ENCODE data around the gene KLHL22.

DNA sequence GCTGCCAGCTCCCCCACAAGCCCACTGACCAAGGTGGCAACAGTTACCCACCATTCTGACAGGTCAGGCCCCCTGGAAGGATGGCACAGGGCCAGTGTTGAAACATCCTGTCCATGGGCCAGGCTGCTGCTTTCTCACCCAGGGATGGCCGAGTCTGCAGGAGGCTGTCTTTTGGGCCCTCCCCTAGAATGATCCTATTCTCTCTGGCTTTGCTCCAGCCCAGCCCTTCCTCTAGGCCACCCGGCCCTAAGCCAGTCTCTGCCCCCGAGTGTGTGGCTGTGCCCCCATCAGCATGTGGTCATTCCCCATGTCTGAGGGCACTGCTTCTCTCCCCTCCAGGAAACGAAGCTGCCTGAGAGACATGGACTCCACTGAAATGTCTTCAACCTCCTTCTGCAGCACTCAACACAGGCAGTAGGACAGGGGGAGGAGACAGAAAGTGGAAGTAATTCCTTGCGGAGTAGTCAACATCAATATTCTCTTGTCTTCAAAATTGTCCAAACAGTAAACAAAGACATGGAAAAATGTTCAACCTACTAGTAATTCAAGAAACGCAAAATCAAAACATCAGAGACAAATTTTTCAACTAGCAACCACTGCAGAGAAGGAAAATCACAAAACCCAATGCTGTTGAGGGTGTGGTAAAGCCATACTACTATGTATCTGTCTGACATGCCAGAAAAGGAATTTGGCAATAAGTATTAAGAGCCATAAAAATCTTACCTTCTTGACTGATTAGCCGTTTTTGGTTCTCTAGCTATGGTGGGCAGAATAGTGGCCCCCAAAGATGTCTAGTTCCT, 52.9 kb downstream of the KLHL22 start:
- TF ChIP-seq, protein P1, sequence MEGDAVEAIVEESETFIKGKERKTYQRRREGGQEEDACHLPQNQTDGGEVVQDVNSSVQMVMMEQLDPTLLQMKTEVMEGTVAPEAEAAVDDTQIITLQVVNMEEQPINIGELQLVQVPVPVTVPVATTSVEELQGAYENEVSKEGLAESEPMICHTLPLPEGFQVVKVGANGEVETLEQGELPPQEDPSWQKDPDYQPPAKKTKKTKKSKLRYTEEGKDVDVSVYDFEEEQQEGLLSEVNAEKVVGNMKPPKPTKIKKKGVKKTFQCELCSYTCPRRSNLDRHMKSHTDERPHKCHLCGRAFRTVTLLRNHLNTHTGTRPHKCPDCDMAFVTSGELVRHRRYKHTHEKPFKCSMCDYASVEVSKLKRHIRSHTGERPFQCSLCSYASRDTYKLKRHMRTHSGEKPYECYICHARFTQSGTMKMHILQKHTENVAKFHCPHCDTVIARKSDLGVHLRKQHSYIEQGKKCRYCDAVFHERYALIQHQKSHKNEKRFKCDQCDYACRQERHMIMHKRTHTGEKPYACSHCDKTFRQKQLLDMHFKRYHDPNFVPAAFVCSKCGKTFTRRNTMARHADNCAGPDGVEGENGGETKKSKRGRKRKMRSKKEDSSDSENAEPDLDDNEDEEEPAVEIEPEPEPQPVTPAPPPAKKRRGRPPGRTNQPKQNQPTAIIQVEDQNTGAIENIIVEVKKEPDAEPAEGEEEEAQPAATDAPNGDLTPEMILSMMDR (conservative IDR thresholded peaks at IDR 0.05 in 1 of 2, IDR thresholded peaks at IDR 0.05 in 1 of 2; ENCODE audit: extremely low read depth in 1 of 2, insufficient read depth in 1 of 2, low read depth in 1 of 2, low read length in 2 of 2): no peak
- TF ChIP-seq EZH2 (IDR thresholded peaks at IDR 0.05; ENCODE audit: borderline replicate concordance, low read length): no peak

Data from mammary epithelial cell (primary cell).